K562 (cell line): Measurements from ENCODE around the gene LRRC71. TPM values are rescaled to one million over a fixed set of nuclear protein-coding genes. Genes with fewer than 3 reads are reported as not detected.

Experiments used
- ATAC-seq: fragments of 200-7000 bp; cut with Tn5 transposase; 3 replicates; pipeline ENCODE4 v1.9.1; 2020; ENCODE audit warnings: moderate library complexity
- BruUV-seq: library from RNA; stranded (reverse); fragments of 400-500 nt; replicated peaks from 2 replicates; lab custom pipeline; 2021; lab: Mats Ljungman, UMichigan
- CTCF ChIA-PET: fragments of 300-600 bp; formaldehyde crosslinking; extraction: SDS; loops from one replicate; lab custom pipeline; 2021; ENCODE audit warnings: low intra/inter-chr PET ratio; lab: Yijun Ruan, JAX
- POLR2A ChIA-PET: fragments of 300-600, 350-650 bp; sonication (Branson Sonifier 250); formaldehyde crosslinking; extraction: SDS; loops from one replicate; lab custom pipeline; 2021; ENCODE audit warnings: antibody characterized with exemption, inconsistent platforms; lab: Yijun Ruan, JAX
- DNase-seq, 4 experiments: peaks; one replicate each; pipeline versions ENCODE4 v3.0.0 to v3.0.0-alpha.2; 2011 to 2018; ENCODE audit warnings: low spot score in 3 of 4, mixed read lengths in 3 of 4; ENCODE audit errors: extremely low read depth in 1 of 4
- FAIRE-seq: peaks from 2 replicates; lab custom pipeline; 2011; peaks lifted over from hg19 to GRCh38; lab: Jason Lieb, UNC
- H2AFZ ChIP-seq: 2 replicates; pipeline ENCODE4 v1.6.0; 2011; ENCODE audit warnings: low read depth, low read length, control low read depth, inconsistent platforms
- H3K27ac ChIP-seq: fragments of 200-600 bp; 3 replicates; pipeline ENCODE4 v1.8.0; 2011; ENCODE audit warnings: low read depth, mild to moderate bottlenecking, control low read depth, inconsistent platforms, low read length, moderate library complexity, mixed read lengths; ENCODE audit errors: extremely low read depth
- H3K27me3 ChIP-seq, 2 experiments: fragments of 300-600 bp in 1 of 2; 2 replicates in 1 of 2; 3 replicates in 1 of 2; pipeline versions ENCODE4 v1.6.0 to v1.8.0; 2011; ENCODE audit warnings: inconsistent platforms in 2 of 2, low read length in 2 of 2, mild to moderate bottlenecking in 1 of 2, mixed read lengths in 1 of 2, moderate library complexity in 1 of 2; ENCODE audit not compliant: control insufficient read depth in 2 of 2, insufficient read depth in 2 of 2
- H3K36me3 ChIP-seq: fragments of 300-600 bp; 3 replicates; pipeline ENCODE4 v1.8.0; 2011; ENCODE audit warnings: mild to moderate bottlenecking, low read length, inconsistent platforms; ENCODE audit not compliant: control insufficient read depth, insufficient read depth
- H3K4me1 ChIP-seq, 2 experiments: fragments of 200-600 bp in 1 of 2; replicated peaks in 1 of 2; 2 replicates in 1 of 2; 3 replicates in 1 of 2; pipeline versions ENCODE4 v1.5.1 to v1.8.0; 2011; ENCODE audit warnings: inconsistent platforms in 2 of 2, low read length in 2 of 2, mild to moderate bottlenecking in 1 of 2, mixed read lengths in 1 of 2, moderate library complexity in 1 of 2; ENCODE audit not compliant: control insufficient read depth in 2 of 2, insufficient read depth in 2 of 2
- H3K4me2 ChIP-seq: 2 replicates; pipeline ENCODE4 v1.6.1; 2011; ENCODE audit warnings: low read length, control low read depth, inconsistent platforms, mixed read lengths; ENCODE audit not compliant: insufficient read depth
- H3K4me3 ChIP-seq: fragments of 200-600 bp; sonication (generic), shearing (Covaris generic); 2 replicates; pipeline ENCODE4 v1.5.1; 2016; ENCODE audit warnings: control low read depth, inconsistent platforms
- H3K79me2 ChIP-seq: fragments of 200-600 bp; 3 replicates; pipeline ENCODE4 v1.8.0; 2011; ENCODE audit warnings: low read length, inconsistent platforms; ENCODE audit not compliant: control insufficient read depth, insufficient read depth
- H3K9ac ChIP-seq, 2 experiments: 2 replicates each; pipeline versions ENCODE4 v1.6.0 to v1.6.1; 2011; ENCODE audit warnings: low read depth in 2 of 2, low read length in 2 of 2, control low read depth in 1 of 2, inconsistent platforms in 1 of 2, mild to moderate bottlenecking in 1 of 2, mixed read lengths in 1 of 2; ENCODE audit not compliant: insufficient read depth in 1 of 2
- H3K9me1 ChIP-seq: one replicate; pipeline ENCODE4 v1.6.0; 2011; ENCODE audit warnings: inconsistent platforms, mild to moderate bottlenecking, low read length, moderate library complexity; ENCODE audit not compliant: control insufficient read depth, insufficient read depth
- H3K9me3 ChIP-seq: replicated peaks from 2 replicates; pipeline ENCODE4 v1.5.1; 2011; ENCODE audit warnings: low read depth, low read length, inconsistent platforms; ENCODE audit not compliant: control insufficient read depth, insufficient read depth
- H4K20me1 ChIP-seq: replicated peaks from 2 replicates; pipeline ENCODE4 v1.6.1; 2011; ENCODE audit warnings: low read length, inconsistent platforms, mixed read lengths; ENCODE audit not compliant: control insufficient read depth, insufficient read depth
- DIDO1 ChIP-seq: fragments of 450-650 bp; IDR thresholded peaks from 2 replicates; pipeline ENCODE4 v1.6.1; 2016; ENCODE audit warnings: low read depth, missing biosample characterization, missing genetic modification characterization
- ELF2 ChIP-seq: fragments of 250-450 bp; sonication (Bioruptor Pico); IDR thresholded peaks from 2 replicates; pipeline ENCODE4 v1.5.0; 2021; ENCODE audit warnings: mild to moderate bottlenecking
- MIER1 ChIP-seq: fragments of 450-650 bp; IDR thresholded peaks from 2 replicates; pipeline ENCODE4 v1.6.1; 2016; ENCODE audit warnings: antibody characterized with exemption, mild to moderate bottlenecking, low read depth
- MXD1 ChIP-seq: fragments of 250-450 bp; sonication (Bioruptor Pico); IDR thresholded peaks from 2 replicates; pipeline ENCODE4 v1.8.0; 2021; ENCODE audit warnings: borderline replicate concordance, mild to moderate bottlenecking, moderate library complexity; ENCODE audit not compliant: poor library complexity, severe bottlenecking
- NFE2 ChIP-seq: IDR thresholded peaks from 2 replicates; pipeline ENCODE4 v1.6.1; 2014; ENCODE audit warnings: antibody characterized with exemption, low read depth
- POLR3A ChIP-seq: IDR thresholded peaks from 2 replicates; pipeline ENCODE4 v1.6.1; 2011; ENCODE audit warnings: borderline replicate concordance, mild to moderate bottlenecking, moderate library complexity; ENCODE audit not compliant: insufficient read length, insufficient read depth; ENCODE audit errors: extremely low read depth
- PRMT5 ChIP-seq: sonication (generic); formaldehyde crosslinking; IDR thresholded peaks from 2 replicates; pipeline ENCODE4 v1.5.0; 2020; ENCODE audit warnings: missing genetic modification reagents
- RBM17 ChIP-seq: fragments of 200-400 bp; formaldehyde crosslinking; IDR thresholded peaks from 2 replicates; pipeline ENCODE4 v1.6.1; 2017; ENCODE audit warnings: low read depth, mild to moderate bottlenecking, low read length, borderline replicate concordance
- SMARCA4 ChIP-seq: fragments of 450-650 bp; IDR thresholded peaks from 2 replicates; pipeline ENCODE4 v1.6.1; 2016
- TCFL5 ChIP-seq: fragments of 250-450 bp; sonication (Bioruptor Pico); conservative IDR thresholded peaks from 2 replicates; pipeline ENCODE4 v1.6.1; 2021; ENCODE audit warnings: mild to moderate bottlenecking, moderate library complexity, matching md5 sums
- ZBTB11 ChIP-seq, 3 experiments: fragments of 200-800 bp in 1 of 3; fragments of 250-450 bp in 1 of 3; fragments of 450-650 bp in 1 of 3; sonication (Bioruptor Pico) in 1 of 3; sonication (Bioruptor generic) in 1 of 3; formaldehyde crosslinking in 1 of 3; IDR thresholded peaks; 2 replicates each; pipeline versions ENCODE4 v1.6.1 to v1.8.0; 2016 to 2022; ENCODE audit warnings: mild to moderate bottlenecking in 2 of 3, missing genetic modification characterization in 2 of 3, missing compliant biosample characterization in 1 of 3, moderate library complexity in 1 of 3
- ZNF766 ChIP-seq: fragments of 200-800 bp; sonication (Bioruptor generic); conservative IDR thresholded peaks from 2 replicates; pipeline ENCODE4 v1.6.1; 2016; ENCODE audit warnings: missing genetic modification characterization, missing compliant biosample characterization
- WGBS: fragments of 100-300 bp; shearing (Covaris generic); methylation state at CpG from one replicate; pipeline ENCODE4 v1.1.6; 2016; ENCODE audit warnings: low coverage, mixed read lengths; ENCODE audit not compliant: insufficient coverage; ENCODE audit errors: missing lambda C conversion rate; 5-methylcytosine and 5-hydroxymethylcytosine counted together
- in situ Hi-C: fragments of 300-500 bp; cut with MboI; formaldehyde crosslinking; loops from 4 replicates; pipeline ENCODE4 v1.15.0; 2018; ENCODE audit warnings: inconsistent platforms, mixed read lengths
- intact Hi-C: fragments of 100-400 bp; cut with micrococcal nuclease; formaldehyde crosslinking; loops from 2 replicates; pipeline ENCODE4 v1.14.2; 2022
- polyA plus RNA-seq, 8 experiments: library from polyadenylated mRNA; depleted of rRNA in 4 of 8; stranded (reverse) in 5 of 8; unstranded in 3 of 8; fragments of >200 nt; fragmentation: Nextera tagmentation in 2 of 8; fragmentation: Illumina TruSeq in 1 of 8; extraction: Ambion mirVana in 2 of 8; extraction: Trizol in 1 of 8; gene quantifications; 2 replicates each; pipeline versions ENCODE4 v1.2.1 to v1.2.3, GENCODE V29; 2011 to 2014; ENCODE audit warnings: inconsistent platforms in 1 of 8, missing spikeins in 1 of 8
- total RNA-seq, 7 experiments: library from RNA; depleted of rRNA in 6 of 7; stranded (reverse); fragments of >200 nt in 6 of 7; fragmentation: Illumina TruSeq in 2 of 7; extraction: Trizol in 2 of 7; gene quantifications; 2 replicates each; pipeline versions ENCODE4 v1.2.1 to v1.2.3, GENCODE V29; 2011 to 2021; ENCODE audit warnings: low replicate concordance in 1 of 7

The LRRC71 gene
- total and polyA plus RNA-seq, 9 of the 15 experiments (the other 6 are each of a cell fraction or from before 2014, with no cell fraction given): 0.06 to 1.2 (median 0.51) TPM; not detected in 1

GRCh38 chr1:156882543-156882942 is 37.9 kb upstream of the LRRC71 start:
- WGBS: 12% methylated on average over 3 of the region's 3 CpGs
- CTCF ChIA-PET: interaction anchor here (0.9 kb wide), 1 partner anchor 43 kb away, joined by 3 read pairs; no protein-coding TSS in a partner anchor
- TF ChIP-seq MIER1: no peak
- TF ChIP-seq POLR3A: no peak
- TF ChIP-seq DIDO1: no peak
- no peak for TF ChIP-seq PRMT5 (CRISPR knock-in tag)
- no peak for TF ChIP-seq TCFL5 (CRISPR knock-in tag)
- no peak for TF ChIP-seq ZBTB11 (CRISPR knock-in tag; IDR thresholded peaks at IDR 0.05)
- no peak for TF ChIP-seq RBM17
- no peak for TF ChIP-seq MXD1
- TF ChIP-seq SMARCA4: no peak
- no peak for TF ChIP-seq ELF2 (CRISPR knock-in tag)
- no peak for TF ChIP-seq NFE2
- TF ChIP-seq ZNF766 (CRISPR knock-in tag): 0 out of 2 replicates have a peak, but pooled peaks have one; percentile 53

More at GRCh38 chr1:156882543-156882942, 37.9 kb upstream of the LRRC71 start:
- in situ Hi-C loops: no loop called here
- H3K79me2 ChIP-seq: no peaks in the 10 kb centered on the region
- H4K20me1 ChIP-seq: no peaks in the 10 kb centered on the region
- no peaks in the 10 kb centered on the region for H3K9me1 ChIP-seq
- POLR2A ChIA-PET: interaction anchor here (0.5 to 1.0 kb wide), 3 partner anchors 45 to 188 kb away, joined by 3 read pairs; no protein-coding TSS in a partner anchor
- H3K4me3 ChIP-seq: no peak overlapping the region
- intact Hi-C loops: no loop called here
- peaks cover 14 to 19% of the 10 kb centered on the region in 2 experiments; a peak in 4 of 5 replicates for H3K4me1 ChIP-seq
- 0 out of 2 replicates have a peak overlapping the region, but pooled peaks have one; percentile 19 for H2AFZ ChIP-seq
- H3K36me3 ChIP-seq: no peaks in the 10 kb centered on the region; the same call in 2 of the 3 replicates
- peak; percentile 51 to 83 (median 72) for DNase-seq
- no TSS peak for BruUV-seq
- peak; percentile 69 for FAIRE-seq
- H3K27ac ChIP-seq: no peak overlapping the region
- H3K9me3 ChIP-seq: no peaks in the 10 kb centered on the region
- peak overlapping the region in 1 of 2 experiments; percentile 32; a peak in 1 of 4 replicates for H3K9ac ChIP-seq
- peak overlapping the region; percentile 9; the same call in 1 of the 2 replicates for H3K4me2 ChIP-seq
- peak; percentile 59 for ATAC-seq
- no peaks in the 10 kb centered on the region for H3K27me3 ChIP-seq
